ENCODE measurements around the gene PLAU. TPM values are rescaled to one million over a fixed set of nuclear protein-coding genes. Genes with fewer than 3 reads are reported as not detected.
"Not testable (repeated sequence)": the region's sequence is repeated elsewhere in the genome, so short reads cannot be mapped to it uniquely, and the experiment has no call there.

Gene PLAU
- total and polyA plus RNA-seq, 2 donors (not counting 1 experiment from before 2014, with no cell fraction given) = 93.6 to 98.9 TPM

- H3K4me3 ChIP-seq (replicated peaks in 1 of 4; ENCODE audit: control extremely low read depth in 1 of 4, insufficient read depth in 1 of 4, low read depth in 3 of 4, low read length in 4 of 4) = peak overlapping the region in 1 of 4 experiments; percentile 86
- peaks cover 42% of the 10 kb centered on the region for H3K79me2 ChIP-seq (ENCODE audit: control insufficient read depth, insufficient read depth, low read length)
- H3K4me1 ChIP-seq (ENCODE audit: control insufficient read depth, extremely low read depth, insufficient read depth, low read length) = peaks cover 18% of the 10 kb centered on the region
- H3K9me3 ChIP-seq (ENCODE audit: control insufficient read depth, insufficient read depth, low read depth, low read length) = no peaks in the 10 kb centered on the region
- H3K9ac ChIP-seq (ENCODE audit: insufficient read depth, low read length) = no peak overlapping the region
- peak overlapping the region; percentile 73 for H3K4me2 ChIP-seq (ENCODE audit: extremely low read depth, insufficient read depth, low read length)
- H3K27ac ChIP-seq (ENCODE audit: insufficient read depth, low read length) = no peak overlapping the region
- no peaks in the 10 kb centered on the region for H4K20me1 ChIP-seq (ENCODE audit: control insufficient read depth, extremely low read depth, insufficient read depth, low read length)
- no peaks in the 10 kb centered on the region for H3K27me3 ChIP-seq (ENCODE audit: control insufficient read depth, insufficient read depth, low read length)
- no peak for DNase-seq (ENCODE audit: low read depth in 2 of 2)
- TF ChIP-seq CTCF (conservative IDR thresholded peaks at IDR 0.05 in 1 of 2, IDR thresholded peaks at IDR 0.05 in 1 of 2; ENCODE audit: low read depth in 1 of 2, low read length in 2 of 2) = no peak
- no peak for TF ChIP-seq EZH2 (IDR thresholded peaks at IDR 0.05; ENCODE audit: low read length, missing control alignments)
- no peak overlapping the region for H2AFZ ChIP-seq (ENCODE audit: low read length)
- peaks cover 32% of the 10 kb centered on the region for H3K36me3 ChIP-seq (ENCODE audit: control insufficient read depth, insufficient read depth, low read length)
Measured at GRCh38 chr10:73915206-73915851, 4.4 kb downstream of the PLAU start.

- Histone ChIP-seq H2AFZ (ENCODE audit: low read length) (no peak overlapping the region), H3K9me3 (ENCODE audit: control insufficient read depth, insufficient read depth, low read depth, low read length) (no peaks in the 10 kb centered on the region), H3K4me3 (replicated peaks in 1 of 4; ENCODE audit: control extremely low read depth in 1 of 4, insufficient read depth in 1 of 4, low read depth in 3 of 4, low read length in 4 of 4) (no peak overlapping the region), H3K27me3 (ENCODE audit: control insufficient read depth, insufficient read depth, low read length) (no peaks in the 10 kb centered on the region), H4K20me1 (ENCODE audit: control insufficient read depth, extremely low read depth, insufficient read depth, low read length) (no peaks in the 10 kb centered on the region), H3K36me3 (ENCODE audit: control insufficient read depth, insufficient read depth, low read length) (peaks cover 28% of the 10 kb centered on the region), H3K79me2 (ENCODE audit: control insufficient read depth, insufficient read depth, low read length) (peaks cover 27% of the 10 kb centered on the region), H3K9ac (ENCODE audit: insufficient read depth, low read length) (no peak overlapping the region), H3K27ac (ENCODE audit: insufficient read depth, low read length) (no peak overlapping the region), H3K4me2 (ENCODE audit: extremely low read depth, insufficient read depth, low read length) (peak overlapping the region; percentile 37), H3K4me1 (ENCODE audit: control insufficient read depth, extremely low read depth, insufficient read depth, low read length) (peaks cover 12% of the 10 kb centered on the region)
- TF ChIP-seq CTCF (conservative IDR thresholded peaks at IDR 0.05 in 1 of 2, IDR thresholded peaks at IDR 0.05 in 1 of 2; ENCODE audit: low read depth in 1 of 2, low read length in 2 of 2) (no peak), EZH2 (IDR thresholded peaks at IDR 0.05; ENCODE audit: low read length, missing control alignments) (no peak)
- DNase-seq (ENCODE audit: low read depth in 2 of 2) = no peak
Measured at GRCh38 chr10:73916761-73917470, 6.0 kb downstream of the PLAU start.

- no peak for DNase-seq (ENCODE audit: low read depth in 2 of 2)
- no peaks in the 10 kb centered on the region for H3K27me3 ChIP-seq (ENCODE audit: control insufficient read depth, insufficient read depth, low read length)
- no peak overlapping the region for H3K27ac ChIP-seq (ENCODE audit: insufficient read depth, low read length)
- no peaks in the 10 kb centered on the region for H4K20me1 ChIP-seq (ENCODE audit: control insufficient read depth, extremely low read depth, insufficient read depth, low read length)
- H3K9me3 ChIP-seq (ENCODE audit: control insufficient read depth, insufficient read depth, low read depth, low read length) = no peaks in the 10 kb centered on the region
- no peak overlapping the region for H3K4me2 ChIP-seq (ENCODE audit: extremely low read depth, insufficient read depth, low read length)
- no peak for TF ChIP-seq CTCF (conservative IDR thresholded peaks at IDR 0.05 in 1 of 2, IDR thresholded peaks at IDR 0.05 in 1 of 2; ENCODE audit: low read depth in 1 of 2, low read length in 2 of 2)
- TF ChIP-seq EZH2 (IDR thresholded peaks at IDR 0.05; ENCODE audit: low read length, missing control alignments) = no peak
- peaks cover 26% of the 10 kb centered on the region for H3K36me3 ChIP-seq (ENCODE audit: control insufficient read depth, insufficient read depth, low read length)
- H3K79me2 ChIP-seq (ENCODE audit: control insufficient read depth, insufficient read depth, low read length) = peaks cover 20% of the 10 kb centered on the region
- H3K4me3 ChIP-seq (replicated peaks in 1 of 4; ENCODE audit: control extremely low read depth in 1 of 4, insufficient read depth in 1 of 4, low read depth in 3 of 4, low read length in 4 of 4) = no peak overlapping the region
- peaks cover 12% of the 10 kb centered on the region for H3K4me1 ChIP-seq (ENCODE audit: control insufficient read depth, extremely low read depth, insufficient read depth, low read length)
- no peak overlapping the region for H2AFZ ChIP-seq (ENCODE audit: low read length)
- no peak overlapping the region for H3K9ac ChIP-seq (ENCODE audit: insufficient read depth, low read length)
Measured at GRCh38 chr10:73917566-73918305, 6.8 kb downstream of the PLAU start.

- not testable (repeated sequence) for DNase-seq (ENCODE audit: low read depth in 2 of 2); H3K4me1 ChIP-seq (ENCODE audit: control insufficient read depth, extremely low read depth, insufficient read depth, low read length); H4K20me1 ChIP-seq (ENCODE audit: control insufficient read depth, extremely low read depth, insufficient read depth, low read length); H3K27me3 ChIP-seq (ENCODE audit: control insufficient read depth, insufficient read depth, low read length); H3K9me3 ChIP-seq (ENCODE audit: control insufficient read depth, insufficient read depth, low read depth, low read length); H3K4me2 ChIP-seq (ENCODE audit: extremely low read depth, insufficient read depth, low read length); H3K4me3 ChIP-seq (replicated peaks in 1 of 4; ENCODE audit: control extremely low read depth in 1 of 4, insufficient read depth in 1 of 4, low read depth in 3 of 4, low read length in 4 of 4); H3K27ac ChIP-seq (ENCODE audit: insufficient read depth, low read length); H3K9ac ChIP-seq (ENCODE audit: insufficient read depth, low read length); H3K79me2 ChIP-seq (ENCODE audit: control insufficient read depth, insufficient read depth, low read length); H2AFZ ChIP-seq (ENCODE audit: low read length)
- H3K36me3 ChIP-seq (ENCODE audit: control insufficient read depth, insufficient read depth, low read length) = peaks cover 14% of the 10 kb centered on the region
Measured at GRCh38 chr10:73919481-73919880, 8.5 kb downstream of the PLAU start.
